ENCODE data around the gene FUT7.

DNA sequence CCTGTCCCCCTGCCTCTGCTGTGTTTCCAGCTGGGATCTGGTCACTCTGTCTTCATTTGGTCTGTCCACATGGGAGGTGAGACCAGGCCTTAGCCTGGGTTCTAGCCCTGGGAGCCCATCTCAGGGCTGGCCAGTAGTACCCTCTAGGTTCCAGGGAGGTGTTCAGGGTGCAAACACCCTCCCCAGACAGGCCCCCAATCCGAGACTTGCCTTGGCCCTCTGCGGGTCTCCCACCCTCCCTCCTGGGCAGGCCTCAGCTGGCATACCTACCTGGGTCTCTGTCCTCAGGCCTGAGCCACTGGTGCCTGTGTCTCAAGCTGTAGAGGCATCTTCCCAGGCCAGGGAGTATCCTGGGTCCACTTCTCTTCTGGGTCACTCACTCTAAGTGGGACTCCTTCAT, 39.4 kb upstream of the FUT7 start:
- TF ChIP-seq POLR2A (IDR thresholded peaks at IDR 0.05) = no peak
- TF ChIP-seq, protein P1, sequence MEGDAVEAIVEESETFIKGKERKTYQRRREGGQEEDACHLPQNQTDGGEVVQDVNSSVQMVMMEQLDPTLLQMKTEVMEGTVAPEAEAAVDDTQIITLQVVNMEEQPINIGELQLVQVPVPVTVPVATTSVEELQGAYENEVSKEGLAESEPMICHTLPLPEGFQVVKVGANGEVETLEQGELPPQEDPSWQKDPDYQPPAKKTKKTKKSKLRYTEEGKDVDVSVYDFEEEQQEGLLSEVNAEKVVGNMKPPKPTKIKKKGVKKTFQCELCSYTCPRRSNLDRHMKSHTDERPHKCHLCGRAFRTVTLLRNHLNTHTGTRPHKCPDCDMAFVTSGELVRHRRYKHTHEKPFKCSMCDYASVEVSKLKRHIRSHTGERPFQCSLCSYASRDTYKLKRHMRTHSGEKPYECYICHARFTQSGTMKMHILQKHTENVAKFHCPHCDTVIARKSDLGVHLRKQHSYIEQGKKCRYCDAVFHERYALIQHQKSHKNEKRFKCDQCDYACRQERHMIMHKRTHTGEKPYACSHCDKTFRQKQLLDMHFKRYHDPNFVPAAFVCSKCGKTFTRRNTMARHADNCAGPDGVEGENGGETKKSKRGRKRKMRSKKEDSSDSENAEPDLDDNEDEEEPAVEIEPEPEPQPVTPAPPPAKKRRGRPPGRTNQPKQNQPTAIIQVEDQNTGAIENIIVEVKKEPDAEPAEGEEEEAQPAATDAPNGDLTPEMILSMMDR (IDR thresholded peaks at IDR 0.05) = no peak
